GM19025 (cell line): ENCODE results near the gene FAM83B.

ENCODE experiments used
- ATAC-seq: cut with Tn5 transposase; IDR thresholded peaks from one replicate; pipeline ENCODE4 v1.9.1; 2021; ENCODE audit warnings: mild to moderate bottlenecking, low read depth, moderate library complexity; ENCODE audit not compliant: unreplicated experiment

The FAM83B gene

GRCh38 chr6:54893818-54894217 lies 47.2 kb downstream of the FAM83B start:
- no peak for ATAC-seq

- no peak for ATAC-seq
Measured at GRCh38 chr6:54896302-54896701, 49.7 kb downstream of the FAM83B start.

- ATAC-seq = no peak
Measured at GRCh38 chr6:54897462-54898189, 51.1 kb downstream of the FAM83B start.

- ATAC-seq = no peak
Measured at GRCh38 chr6:54898767-54899166, 52.2 kb downstream of the FAM83B start.

DNA sequence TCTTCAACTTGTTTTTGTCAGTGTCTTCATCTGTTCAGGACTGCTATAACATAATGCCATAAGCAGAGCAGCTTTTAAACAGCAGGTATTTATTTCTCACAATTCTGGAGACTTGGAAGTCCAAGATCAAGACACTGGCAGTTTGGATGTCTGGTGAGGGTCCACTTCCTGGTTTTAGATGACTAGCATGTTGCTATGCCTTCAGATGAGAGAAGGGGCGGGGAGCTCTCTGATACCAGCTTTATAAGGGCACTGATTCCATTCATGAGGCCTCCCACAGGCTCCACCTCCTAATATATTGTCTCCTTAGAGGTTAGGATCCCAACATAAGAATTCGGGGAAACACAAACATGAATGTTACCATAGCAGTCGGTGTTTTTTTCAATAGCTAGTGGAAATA lies 52.9 kb downstream of the FAM83B start:
- no peak for ATAC-seq

DNA sequence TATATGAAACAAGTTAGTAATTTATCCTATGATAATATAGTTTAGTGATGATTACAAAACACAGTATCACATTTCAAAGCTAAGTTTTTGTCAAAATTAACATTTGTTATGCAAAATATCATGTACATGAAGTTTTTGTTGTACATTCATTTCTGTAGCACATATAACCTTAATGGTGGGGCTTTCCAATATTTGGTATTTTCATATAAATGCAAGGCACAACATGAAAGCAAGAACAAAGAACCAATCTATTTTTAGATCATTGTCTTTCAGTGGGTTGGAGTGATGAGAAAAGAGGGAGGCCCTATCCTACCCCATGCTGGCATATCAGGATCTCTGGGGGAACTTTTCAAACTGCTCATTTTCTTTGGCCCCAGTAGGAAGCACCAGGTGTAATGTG lies 53.4 kb downstream of the FAM83B start:
- no peak for ATAC-seq

DNA sequence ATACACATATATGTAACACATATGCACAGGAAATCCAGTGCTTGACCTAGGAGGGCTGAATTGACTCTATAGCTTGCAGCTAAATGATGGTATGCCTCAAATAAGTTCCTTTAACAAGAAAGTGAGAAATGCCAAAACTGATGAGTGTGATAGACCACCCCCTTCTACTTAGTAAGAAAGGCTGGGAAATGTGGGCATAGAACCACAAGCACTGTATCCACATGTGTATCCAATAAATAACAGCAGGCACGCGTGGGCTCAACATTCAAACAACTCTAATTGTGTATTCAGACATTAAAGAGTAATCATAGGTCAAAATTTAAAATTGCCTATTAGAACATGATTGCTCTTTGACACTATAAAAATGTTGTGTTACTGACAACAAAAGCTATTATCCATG lies 54.1 kb downstream of the FAM83B start:
- no peak for ATAC-seq

DNA sequence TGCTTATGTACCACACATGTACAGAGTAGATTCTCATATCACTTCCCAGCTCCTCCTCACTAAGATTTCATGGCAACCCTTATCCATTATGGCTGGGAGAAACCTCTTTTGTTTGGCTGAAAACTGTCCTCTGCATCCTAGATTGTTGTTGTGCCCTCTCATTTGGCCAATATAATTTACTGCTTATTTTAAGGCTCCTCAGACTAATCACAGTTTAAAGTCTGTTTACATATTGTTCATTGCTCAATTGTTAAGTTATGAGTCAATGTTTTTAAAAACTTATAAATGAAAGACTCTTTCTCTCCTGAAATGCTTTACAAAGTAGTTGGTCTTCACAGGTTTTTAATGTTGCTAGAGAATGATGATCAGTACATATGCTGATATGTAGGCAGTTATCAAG lies 57.3 kb downstream of the FAM83B start:
- no peak for ATAC-seq

- no peak for ATAC-seq
Measured at GRCh38 chr6:54907355-54907754, 60.8 kb downstream of the FAM83B start.

- no peak for ATAC-seq
Measured at GRCh38 chr6:54909184-54909583, 62.6 kb downstream of the FAM83B start.

- ATAC-seq = no peak
Measured at GRCh38 chr6:54910431-54910884, 63.9 kb downstream of the FAM83B start.

- ATAC-seq = no peak
Measured at GRCh38 chr6:54910921-54911320, 64.3 kb downstream of the FAM83B start.

- ATAC-seq = no peak
Measured at GRCh38 chr6:54913211-54913610, 66.6 kb downstream of the FAM83B start.

- ATAC-seq = no peak
Measured at GRCh38 chr6:54916858-54917257, 70.3 kb downstream of the FAM83B start.

GRCh38 chr6:54920628-54921027 lies 74.1 kb downstream of the FAM83B start:
- ATAC-seq = no peak

GRCh38 chr6:54921891-54922290 lies 75.3 kb downstream of the FAM83B start:
- ATAC-seq = no peak

- ATAC-seq = no peak
Measured at GRCh38 chr6:54929245-54929909, 82.8 kb downstream of the FAM83B start.

- no peak for ATAC-seq
Measured at GRCh38 chr6:54932622-54933021, 86.1 kb downstream of the FAM83B start.

DNA sequence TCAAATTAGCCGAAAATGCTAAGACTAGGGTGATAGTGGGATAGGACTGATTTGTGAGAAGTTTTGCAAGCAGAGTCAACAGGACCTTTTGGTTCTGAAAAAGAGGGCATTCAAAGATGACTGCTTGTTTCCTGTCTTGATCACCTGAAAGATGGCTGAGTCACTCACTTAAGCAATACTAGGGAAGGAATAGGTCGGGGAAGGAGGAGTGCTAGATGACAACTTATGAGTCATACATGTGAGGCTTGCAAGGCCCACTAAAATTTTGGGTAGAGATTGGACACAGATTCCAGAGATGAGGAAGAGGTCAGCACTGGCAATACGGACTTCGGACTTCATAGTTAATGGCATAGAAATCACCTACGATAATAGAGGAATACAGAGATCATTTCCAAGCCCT lies 89.2 kb downstream of the FAM83B start:
- no peak for ATAC-seq

DNA sequence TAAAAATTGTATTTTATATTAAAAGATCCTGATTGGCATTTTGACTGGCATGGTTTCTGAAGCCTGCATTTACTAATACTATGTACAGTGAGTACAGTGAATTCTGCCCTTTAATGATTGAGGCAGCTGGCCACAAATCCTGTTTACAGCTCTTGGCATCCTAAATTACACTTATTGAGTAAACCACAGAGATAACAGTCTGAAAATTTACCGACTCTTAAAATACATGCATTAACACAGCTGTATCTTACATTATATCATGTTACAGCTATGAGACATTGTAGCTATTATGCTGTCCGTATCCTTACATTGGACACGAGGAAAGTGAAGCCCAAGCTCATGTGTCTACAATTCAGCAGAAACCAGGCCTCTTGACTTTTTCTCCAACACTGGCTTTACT lies 90.8 kb downstream of the FAM83B start:
- no peak for ATAC-seq

- no peak for ATAC-seq
Measured at GRCh38 chr6:54957698-54958097, 111.1 kb downstream of the FAM83B start.

DNA sequence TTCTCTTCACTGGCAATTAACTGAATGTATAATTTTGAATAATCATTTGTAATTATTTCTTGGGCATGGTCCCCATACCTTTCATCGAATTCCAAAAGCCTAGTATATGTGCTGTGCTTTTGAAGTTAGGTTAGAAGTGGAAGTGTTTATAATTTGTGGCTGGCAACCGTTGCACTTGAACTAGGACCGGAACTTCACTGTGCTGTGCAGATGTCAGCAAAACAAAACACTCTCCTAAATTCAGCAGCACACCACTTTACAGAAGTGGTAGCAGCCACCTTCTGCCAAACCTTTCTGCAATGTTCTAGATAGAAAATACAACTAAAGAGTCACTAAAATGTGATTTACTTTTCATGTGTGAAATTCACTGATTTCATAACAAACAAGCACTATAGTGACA lies 111.9 kb downstream of the FAM83B start:
- no peak for ATAC-seq
